ENCODE results near the gene C7orf57.

DNA sequence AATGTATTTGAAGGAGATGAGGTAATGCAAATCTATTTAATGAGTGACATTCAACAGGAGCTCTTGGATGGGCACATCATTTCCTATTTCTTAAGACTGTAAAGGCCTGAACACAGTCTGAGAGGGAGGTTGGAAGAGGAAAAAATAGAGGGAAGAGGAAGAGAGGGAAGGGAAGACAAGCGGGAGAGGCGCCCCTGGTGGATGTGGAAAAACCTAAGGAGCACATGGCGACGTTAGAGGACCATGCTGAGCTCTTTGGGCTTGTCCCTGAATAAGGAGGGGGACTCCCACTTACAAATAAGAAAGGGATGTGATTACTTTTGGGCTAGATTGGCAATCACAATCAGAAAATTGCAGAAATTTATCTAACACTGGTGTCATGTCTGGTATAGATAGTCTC is 26.1 kb upstream of the C7orf57 start:
- TF ChIP-seq, protein P1, sequence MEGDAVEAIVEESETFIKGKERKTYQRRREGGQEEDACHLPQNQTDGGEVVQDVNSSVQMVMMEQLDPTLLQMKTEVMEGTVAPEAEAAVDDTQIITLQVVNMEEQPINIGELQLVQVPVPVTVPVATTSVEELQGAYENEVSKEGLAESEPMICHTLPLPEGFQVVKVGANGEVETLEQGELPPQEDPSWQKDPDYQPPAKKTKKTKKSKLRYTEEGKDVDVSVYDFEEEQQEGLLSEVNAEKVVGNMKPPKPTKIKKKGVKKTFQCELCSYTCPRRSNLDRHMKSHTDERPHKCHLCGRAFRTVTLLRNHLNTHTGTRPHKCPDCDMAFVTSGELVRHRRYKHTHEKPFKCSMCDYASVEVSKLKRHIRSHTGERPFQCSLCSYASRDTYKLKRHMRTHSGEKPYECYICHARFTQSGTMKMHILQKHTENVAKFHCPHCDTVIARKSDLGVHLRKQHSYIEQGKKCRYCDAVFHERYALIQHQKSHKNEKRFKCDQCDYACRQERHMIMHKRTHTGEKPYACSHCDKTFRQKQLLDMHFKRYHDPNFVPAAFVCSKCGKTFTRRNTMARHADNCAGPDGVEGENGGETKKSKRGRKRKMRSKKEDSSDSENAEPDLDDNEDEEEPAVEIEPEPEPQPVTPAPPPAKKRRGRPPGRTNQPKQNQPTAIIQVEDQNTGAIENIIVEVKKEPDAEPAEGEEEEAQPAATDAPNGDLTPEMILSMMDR (IDR thresholded peaks at IDR 0.05): no peak
- TF ChIP-seq POLR2A (IDR thresholded peaks at IDR 0.05): no peak

All from sigmoid colon (tissue), 3 donors.